GM12874 (cell line): ENCODE data around the gene FA2H.

Source experiments
- TF ChIP-seq, protein P1 (sequence below): IDR thresholded peaks from 2 replicates; pipeline ENCODE4 v1.5.1; 2011; ENCODE audit warnings: low read depth, mild to moderate bottlenecking, control low read depth, low read length, moderate library complexity; ENCODE audit not compliant: insufficient read depth

The FA2H gene

GRCh38 chr16:74680681-74681080, 93.9 kb downstream of the FA2H start:
- TF ChIP-seq, protein P1, sequence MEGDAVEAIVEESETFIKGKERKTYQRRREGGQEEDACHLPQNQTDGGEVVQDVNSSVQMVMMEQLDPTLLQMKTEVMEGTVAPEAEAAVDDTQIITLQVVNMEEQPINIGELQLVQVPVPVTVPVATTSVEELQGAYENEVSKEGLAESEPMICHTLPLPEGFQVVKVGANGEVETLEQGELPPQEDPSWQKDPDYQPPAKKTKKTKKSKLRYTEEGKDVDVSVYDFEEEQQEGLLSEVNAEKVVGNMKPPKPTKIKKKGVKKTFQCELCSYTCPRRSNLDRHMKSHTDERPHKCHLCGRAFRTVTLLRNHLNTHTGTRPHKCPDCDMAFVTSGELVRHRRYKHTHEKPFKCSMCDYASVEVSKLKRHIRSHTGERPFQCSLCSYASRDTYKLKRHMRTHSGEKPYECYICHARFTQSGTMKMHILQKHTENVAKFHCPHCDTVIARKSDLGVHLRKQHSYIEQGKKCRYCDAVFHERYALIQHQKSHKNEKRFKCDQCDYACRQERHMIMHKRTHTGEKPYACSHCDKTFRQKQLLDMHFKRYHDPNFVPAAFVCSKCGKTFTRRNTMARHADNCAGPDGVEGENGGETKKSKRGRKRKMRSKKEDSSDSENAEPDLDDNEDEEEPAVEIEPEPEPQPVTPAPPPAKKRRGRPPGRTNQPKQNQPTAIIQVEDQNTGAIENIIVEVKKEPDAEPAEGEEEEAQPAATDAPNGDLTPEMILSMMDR: no peak

DNA sequence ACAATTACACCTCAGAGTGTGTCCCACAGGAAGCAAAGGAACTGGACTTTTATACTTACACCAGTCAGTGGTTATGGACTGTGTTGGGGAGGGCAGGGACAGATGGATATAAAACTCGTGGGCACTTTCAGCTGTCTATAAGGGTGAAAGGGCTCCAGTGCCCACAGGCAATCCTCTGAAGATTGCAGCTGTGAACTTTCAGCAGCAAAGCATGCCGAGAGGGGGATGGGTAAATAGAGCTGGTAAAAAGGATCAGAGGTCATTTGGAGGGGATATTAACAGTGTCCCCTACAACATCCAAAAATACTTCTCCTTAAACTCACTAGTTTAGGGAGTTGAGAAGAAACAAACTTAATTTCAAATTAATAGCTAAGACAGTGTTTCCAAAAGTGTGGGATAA, 94.6 kb downstream of the FA2H start:
- TF ChIP-seq, protein P1: no peak

DNA sequence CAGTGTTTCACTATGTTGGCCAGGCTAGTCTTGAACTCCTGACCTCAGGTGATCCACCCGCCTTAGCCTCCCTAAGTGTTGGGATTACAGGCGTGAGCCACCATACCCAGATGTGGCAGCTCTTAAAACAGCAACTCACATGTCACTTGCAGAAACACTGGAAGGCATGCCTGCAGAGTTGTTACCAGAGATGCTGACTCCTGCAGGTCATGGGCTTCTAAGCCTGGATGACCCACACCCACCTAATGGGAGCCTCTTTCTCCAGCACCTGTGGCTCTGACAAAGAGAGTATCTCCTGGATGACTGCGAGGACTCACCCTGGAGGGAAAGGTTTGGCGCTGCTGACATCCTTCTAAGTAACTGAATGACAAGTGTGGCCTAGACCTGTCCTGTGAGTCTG, 96.8 kb downstream of the FA2H start:
- TF ChIP-seq, protein P1: no peak

DNA sequence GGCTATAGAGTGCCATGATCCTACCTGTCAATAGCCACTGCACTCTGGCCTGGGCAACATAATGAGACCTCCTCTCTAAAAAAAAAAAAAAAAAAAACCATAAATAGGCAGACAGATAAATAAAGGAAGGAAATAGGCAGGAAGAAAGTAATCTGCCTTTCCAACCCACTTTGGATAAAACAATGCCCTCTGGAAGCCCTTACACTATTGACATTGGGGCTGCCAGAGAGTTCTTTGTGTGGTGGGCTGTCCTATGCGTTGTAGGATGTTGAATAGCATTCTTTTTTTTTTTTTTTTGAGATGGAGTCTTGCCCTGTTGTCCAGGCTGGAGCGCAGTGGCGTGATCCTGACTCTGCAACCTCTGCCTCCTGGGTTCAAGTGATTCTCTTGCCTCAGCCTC, 100.7 kb downstream of the FA2H start:
- TF ChIP-seq, protein P1: no peak

GRCh38 chr16:74667255-74667700, 107.3 kb downstream of the FA2H start:
- TF ChIP-seq, protein P1: no peak

DNA sequence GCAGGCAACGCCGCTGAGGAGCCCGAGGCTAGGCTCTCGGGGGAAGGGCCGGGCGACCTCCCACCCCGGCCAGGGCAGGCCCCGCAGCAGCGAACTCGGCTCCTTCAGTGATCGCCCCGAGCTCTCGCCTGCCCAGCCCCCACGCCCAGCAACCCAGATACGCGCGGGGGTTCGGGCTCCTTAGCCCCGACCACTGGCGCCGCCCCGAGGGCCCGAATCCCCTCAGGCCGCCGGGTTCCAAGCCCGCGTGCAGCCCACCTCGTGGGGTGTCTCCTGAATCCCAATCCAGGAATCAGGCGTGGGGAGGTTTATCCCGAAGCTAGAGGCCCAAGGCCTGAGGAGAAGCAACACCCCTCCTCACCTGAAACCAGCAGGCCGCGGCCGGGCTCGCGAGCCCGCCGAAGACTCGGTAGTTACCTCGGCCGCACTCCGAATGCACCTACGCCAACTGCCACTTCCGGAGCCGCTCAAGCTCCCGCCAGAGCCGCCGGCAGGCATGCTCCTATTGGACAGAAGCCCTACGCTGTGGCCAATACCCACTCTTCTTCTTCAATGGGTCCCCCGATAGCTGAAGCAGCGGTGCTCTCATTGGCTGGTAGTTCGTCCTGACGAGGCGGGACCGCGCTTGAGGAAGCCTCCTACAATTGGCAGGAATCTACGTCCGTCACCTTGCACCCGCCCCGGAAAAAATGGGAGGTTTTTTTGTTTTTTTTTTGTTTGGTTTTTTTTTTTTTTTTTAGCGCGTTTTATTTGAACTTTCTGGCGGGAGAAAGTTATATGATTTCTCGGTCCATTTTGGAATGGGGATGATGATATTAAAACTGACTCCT, 108.0 kb downstream of the FA2H start, which contains the start of gene RFWD3:
TSS of gene RFWD3 (minus strand) at position 453 of the 830 bp plus-strand sequence. CDS start 5,428 bp downstream, outside the sequence.
- TF ChIP-seq, protein P1: no peak

DNA sequence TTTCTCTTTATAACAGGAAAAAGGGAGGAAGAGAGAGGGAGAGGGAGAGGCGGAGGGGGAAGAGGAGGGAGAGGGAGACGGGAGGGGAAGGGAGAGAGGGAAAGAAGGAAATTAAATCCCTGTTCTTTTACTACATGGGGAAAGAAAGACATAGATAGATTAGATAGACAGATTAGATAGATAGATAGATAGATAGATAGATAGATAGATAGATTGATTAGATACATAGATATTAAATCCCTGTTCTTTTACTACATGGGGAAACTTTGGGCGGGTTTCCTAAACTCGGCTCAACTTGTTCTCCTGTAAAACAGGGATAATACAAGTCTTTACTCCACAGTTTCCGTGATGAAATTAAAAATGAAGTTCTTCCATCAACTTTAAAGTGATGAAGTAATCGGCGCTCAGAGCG, 108.6 kb downstream of the FA2H start:
- TF ChIP-seq, protein P1: no peak
